Glutamatergic neuron (in vitro differentiated cells): ENCODE data around the gene ZACN. TPM values are rescaled to one million over a fixed set of nuclear protein-coding genes. Genes with fewer than 3 reads are reported as not detected.

ENCODE experiments used
- DNase-seq: peaks from one replicate; pipeline ENCODE4 v3.0.0; 2022
- H3K27ac Mint-ChIP-seq: one replicate; pipeline ENCODE4 v1.8.0; 2020; ENCODE audit warnings: mild to moderate bottlenecking, mixed read lengths, inconsistent platforms; ENCODE audit not compliant: unreplicated experiment
- H3K27me3 Mint-ChIP-seq: one replicate; pipeline ENCODE4 v1.8.0; 2020; ENCODE audit warnings: mild to moderate bottlenecking, moderate library complexity, mixed read lengths, inconsistent platforms; ENCODE audit not compliant: unreplicated experiment
- H3K36me3 Mint-ChIP-seq: one replicate; pipeline ENCODE4 v1.8.0; 2020; ENCODE audit warnings: mild to moderate bottlenecking, mixed read lengths, inconsistent platforms; ENCODE audit not compliant: unreplicated experiment
- H3K4me1 Mint-ChIP-seq: one replicate; pipeline ENCODE4 v1.8.0; 2020; ENCODE audit warnings: mild to moderate bottlenecking, low read depth, mixed read lengths, inconsistent platforms; ENCODE audit not compliant: unreplicated experiment
- H3K4me3 Mint-ChIP-seq: one replicate; pipeline ENCODE4 v1.8.0; 2020; ENCODE audit warnings: mild to moderate bottlenecking, mixed read lengths, inconsistent platforms; ENCODE audit not compliant: unreplicated experiment
- H3K9me3 Mint-ChIP-seq: one replicate; pipeline ENCODE4 v1.8.0; 2020; ENCODE audit warnings: mild to moderate bottlenecking, moderate library complexity, mixed read lengths, inconsistent platforms; ENCODE audit not compliant: unreplicated experiment
- CTCF ChIP-seq: fragments of 200-600 bp; sonication (generic); IDR thresholded peaks from one replicate; pipeline ENCODE4 v1.5.0; 2021; ENCODE audit not compliant: partially characterized antibody, unreplicated experiment
- long read RNA-seq: library from polyadenylated mRNA; unstranded; transcript quantifications from one replicate; pipeline ENCODE4 v2.0.0, GENCODE V29; 2020; ENCODE audit not compliant: unreplicated experiment
- total RNA-seq: library from RNA; stranded (reverse); fragmentation: NEBNext Ultra II Directional; extraction: Animal tissue kit (Norgen Biotek cat#: 25700); gene quantifications from one replicate; pipeline ENCODE4 v1.2.1, GENCODE V29; 2021; ENCODE audit not compliant: unreplicated experiment

The ZACN gene
- total RNA-seq = 1.9 TPM
- long read RNA-seq = 0 reads

GRCh38 chr17:76078860-76079534, at the start of gene ZACN:
TSS of gene ZACN (plus strand) at chr17:76079182. CDS start at chr17:76079265, 83 bp downstream.
- Mint-ChIP-seq H3K27me3 (peaks cover 32% of the 10 kb centered on the region), H3K4me1 (peaks cover 5% of the 10 kb centered on the region), H3K9me3 (peaks cover 11% of the 10 kb centered on the region), H3K36me3 (no peaks in the 10 kb centered on the region), H3K27ac (peak within 1 kb of the TSS; percentile 22), H3K4me3 (no peak within 1 kb of the TSS)
- TF ChIP-seq CTCF = no peak
- no peak for DNase-seq

- no peak overlapping the region for H3K4me3 Mint-ChIP-seq
- H3K27ac Mint-ChIP-seq = no peak overlapping the region
- no peaks in the 10 kb centered on the region for H3K36me3 Mint-ChIP-seq
- no peak for TF ChIP-seq CTCF
- no peak for DNase-seq
- peaks cover 3% of the 10 kb centered on the region for H3K4me1 Mint-ChIP-seq
- H3K9me3 Mint-ChIP-seq = peaks cover 3% of the 10 kb centered on the region
- H3K27me3 Mint-ChIP-seq = no peaks in the 10 kb centered on the region
These were observed 46.8 kb upstream of the ZACN start for GRCh38 chr17:76032073-76032779.

GRCh38 chr17:76032780-76033108, 46.2 kb upstream of the ZACN start:
- DNase-seq = no peak
- no peak for TF ChIP-seq CTCF
- H3K9me3 Mint-ChIP-seq = peaks cover 3% of the 10 kb centered on the region
- no peak overlapping the region for H3K4me3 Mint-ChIP-seq
- no peaks in the 10 kb centered on the region for H3K36me3 Mint-ChIP-seq
- no peak overlapping the region for H3K27ac Mint-ChIP-seq
- peaks cover 3% of the 10 kb centered on the region for H3K4me1 Mint-ChIP-seq
- H3K27me3 Mint-ChIP-seq = no peaks in the 10 kb centered on the region

GRCh38 chr17:76033139-76033538, 45.8 kb upstream of the ZACN start:
- H3K27ac Mint-ChIP-seq = no peak overlapping the region
- no peak for TF ChIP-seq CTCF
- no peak overlapping the region for H3K4me3 Mint-ChIP-seq
- peaks cover 3% of the 10 kb centered on the region for H3K4me1 Mint-ChIP-seq
- H3K27me3 Mint-ChIP-seq = no peaks in the 10 kb centered on the region
- H3K9me3 Mint-ChIP-seq = peaks cover 3% of the 10 kb centered on the region
- no peaks in the 10 kb centered on the region for H3K36me3 Mint-ChIP-seq
- DNase-seq = no peak
